Measurements from ENCODE around the gene NAT16. TPM values are rescaled to one million over a fixed set of nuclear protein-coding genes. Genes with fewer than 3 reads are reported as not detected.

NAT16 gene
- total and polyA plus RNA-seq, 2 of the 13 experiments (the other 11 are each of a cell fraction or from before 2014, with no cell fraction given), result 0.04 TPM; not detected in 1

DNA sequence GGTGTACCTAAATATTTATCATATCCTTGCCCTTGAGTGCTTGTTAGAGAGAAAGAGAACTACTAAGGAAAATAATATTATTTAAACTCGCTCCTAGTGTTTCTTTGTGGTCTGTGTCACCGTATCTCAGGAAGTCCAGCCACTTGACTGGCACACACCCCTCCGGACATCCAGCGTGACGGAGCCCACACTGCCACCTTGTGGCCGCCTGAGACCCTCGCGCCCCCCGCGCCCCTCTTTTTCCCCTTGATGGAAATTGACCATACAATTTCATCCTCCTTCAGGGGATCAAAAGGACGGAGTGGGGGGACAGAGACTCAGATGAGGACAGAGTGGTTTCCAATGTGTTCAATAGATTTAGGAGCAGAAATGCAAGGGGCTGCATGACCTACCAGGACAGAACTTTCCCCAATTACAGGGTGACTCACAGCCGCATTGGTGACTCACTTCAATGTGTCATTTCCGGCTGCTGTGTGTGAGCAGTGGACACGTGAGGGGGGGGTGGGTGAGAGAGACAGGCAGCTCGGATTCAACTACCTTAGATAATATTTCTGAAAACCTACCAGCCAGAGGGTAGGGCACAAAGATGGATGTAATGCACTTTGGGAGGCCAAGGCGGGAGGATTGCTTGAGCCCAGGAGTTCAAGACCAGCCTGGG, 41.8 kb downstream of the NAT16 start (continued):
- TF ChIP-seq, protein P1, sequence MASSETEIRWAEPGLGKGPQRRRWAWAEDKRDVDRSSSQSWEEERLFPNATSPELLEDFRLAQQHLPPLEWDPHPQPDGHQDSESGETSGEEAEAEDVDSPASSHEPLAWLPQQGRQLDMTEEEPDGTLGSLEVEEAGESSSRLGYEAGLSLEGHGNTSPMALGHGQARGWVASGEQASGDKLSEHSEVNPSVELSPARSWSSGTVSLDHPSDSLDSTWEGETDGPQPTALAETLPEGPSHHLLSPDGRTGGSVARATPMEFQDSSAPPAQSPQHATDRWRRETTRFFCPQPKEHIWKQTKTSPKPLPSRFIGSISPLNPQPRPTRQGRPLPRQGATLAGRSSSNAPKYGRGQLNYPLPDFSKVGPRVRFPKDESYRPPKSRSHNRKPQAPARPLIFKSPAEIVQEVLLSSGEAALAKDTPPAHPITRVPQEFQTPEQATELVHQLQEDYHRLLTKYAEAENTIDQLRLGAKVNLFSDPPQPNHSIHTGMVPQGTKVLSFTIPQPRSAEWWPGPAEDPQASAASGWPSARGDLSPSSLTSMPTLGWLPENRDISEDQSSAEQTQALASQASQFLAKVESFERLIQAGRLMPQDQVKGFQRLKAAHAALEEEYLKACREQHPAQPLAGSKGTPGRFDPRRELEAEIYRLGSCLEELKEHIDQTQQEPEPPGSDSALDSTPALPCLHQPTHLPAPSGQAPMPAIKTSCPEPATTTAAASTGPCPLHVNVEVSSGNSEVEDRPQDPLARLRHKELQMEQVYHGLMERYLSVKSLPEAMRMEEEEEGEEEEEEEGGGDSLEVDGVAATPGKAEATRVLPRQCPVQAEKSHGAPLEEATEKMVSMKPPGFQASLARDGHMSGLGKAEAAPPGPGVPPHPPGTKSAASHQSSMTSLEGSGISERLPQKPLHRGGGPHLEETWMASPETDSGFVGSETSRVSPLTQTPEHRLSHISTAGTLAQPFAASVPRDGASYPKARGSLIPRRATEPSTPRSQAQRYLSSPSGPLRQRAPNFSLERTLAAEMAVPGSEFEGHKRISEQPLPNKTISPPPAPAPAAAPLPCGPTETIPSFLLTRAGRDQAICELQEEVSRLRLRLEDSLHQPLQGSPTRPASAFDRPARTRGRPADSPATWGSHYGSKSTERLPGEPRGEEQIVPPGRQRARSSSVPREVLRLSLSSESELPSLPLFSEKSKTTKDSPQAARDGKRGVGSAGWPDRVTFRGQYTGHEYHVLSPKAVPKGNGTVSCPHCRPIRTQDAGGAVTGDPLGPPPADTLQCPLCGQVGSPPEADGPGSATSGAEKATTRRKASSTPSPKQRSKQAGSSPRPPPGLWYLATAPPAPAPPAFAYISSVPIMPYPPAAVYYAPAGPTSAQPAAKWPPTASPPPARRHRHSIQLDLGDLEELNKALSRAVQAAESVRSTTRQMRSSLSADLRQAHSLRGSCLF (CRISPR knock-in tag; IDR thresholded peaks at IDR 0.05; ENCODE audit: borderline replicate concordance), result 0 out of 2 replicates have a peak, but pooled peaks have one; percentile 29
- TF ChIP-seq POLR2G (IDR thresholded peaks at IDR 0.05; ENCODE audit: low read depth, low read length) (peak; percentile 65; the same call in 1 of the 2 replicates), ZNF615 (CRISPR knock-in tag; IDR thresholded peaks at IDR 0.05; ENCODE audit: borderline replicate concordance) (no peak), NCOA1 (CRISPR knock-in tag; IDR thresholded peaks at IDR 0.05) (no peak), POGZ (CRISPR knock-in tag; IDR thresholded peaks at IDR 0.05) (no peak; the same call in 1 of the 2 replicates), SALL2 (CRISPR knock-in tag; IDR thresholded peaks at IDR 0.05) (no peak), MEF2D (CRISPR knock-in tag; IDR thresholded peaks at IDR 0.05) (no peak), U2AF1 (optimal IDR thresholded peaks at IDR 0.05; ENCODE audit: low read depth, low read length) (no peak), PAF1 (CRISPR knock-in tag; IDR thresholded peaks at IDR 0.05) (peak; percentile 96), HDAC2 (CRISPR knock-in tag; IDR thresholded peaks at IDR 0.05) (no peak; the same call in 1 of the 2 replicates), ZFP41 (CRISPR knock-in tag; IDR thresholded peaks at IDR 0.05; ENCODE audit: borderline replicate concordance) (no peak; the same call in 1 of the 2 replicates), ZNF7 (CRISPR knock-in tag; IDR thresholded peaks at IDR 0.05) (no peak), ZNF230 (CRISPR knock-in tag; IDR thresholded peaks at IDR 0.05) (no peak), ZNF629 (CRISPR knock-in tag; conservative IDR thresholded peaks at IDR 0.05) (no peak), ZNF121 (CRISPR knock-in tag; IDR thresholded peaks at IDR 0.05) (no peak), HNF4A (CRISPR knock-in tag; IDR thresholded peaks at IDR 0.05) (no peak), GABPA (IDR thresholded peaks at IDR 0.05; ENCODE audit: low read depth, low read length) (no peak; the same call in 1 of the 2 replicates), GABPA (CRISPR knock-in tag; IDR thresholded peaks at IDR 0.05; ENCODE audit: low read depth) (peak; percentile 86), EP300 (IDR thresholded peaks at IDR 0.05; ENCODE audit: low read depth in 2 of 2, low read length in 2 of 2) (peak; percentile 42 to 57; a peak in 1 of 4 replicates), EP300 (CRISPR knock-in tag; IDR thresholded peaks at IDR 0.05; ENCODE audit: borderline replicate concordance) (peak; percentile 67; the same call in 1 of the 2 replicates), ZNF317 (CRISPR knock-in tag; IDR thresholded peaks at IDR 0.05) (peak; percentile 62)
- TF ChIP-seq, protein P2, sequence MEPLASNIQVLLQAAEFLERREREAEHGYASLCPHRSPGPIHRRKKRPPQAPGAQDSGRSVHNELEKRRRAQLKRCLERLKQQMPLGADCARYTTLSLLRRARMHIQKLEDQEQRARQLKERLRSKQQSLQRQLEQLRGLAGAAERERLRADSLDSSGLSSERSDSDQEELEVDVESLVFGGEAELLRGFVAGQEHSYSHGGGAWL (CRISPR knock-in tag; IDR thresholded peaks at IDR 0.05), result no peak
- TF ChIP-seq, protein P3, sequence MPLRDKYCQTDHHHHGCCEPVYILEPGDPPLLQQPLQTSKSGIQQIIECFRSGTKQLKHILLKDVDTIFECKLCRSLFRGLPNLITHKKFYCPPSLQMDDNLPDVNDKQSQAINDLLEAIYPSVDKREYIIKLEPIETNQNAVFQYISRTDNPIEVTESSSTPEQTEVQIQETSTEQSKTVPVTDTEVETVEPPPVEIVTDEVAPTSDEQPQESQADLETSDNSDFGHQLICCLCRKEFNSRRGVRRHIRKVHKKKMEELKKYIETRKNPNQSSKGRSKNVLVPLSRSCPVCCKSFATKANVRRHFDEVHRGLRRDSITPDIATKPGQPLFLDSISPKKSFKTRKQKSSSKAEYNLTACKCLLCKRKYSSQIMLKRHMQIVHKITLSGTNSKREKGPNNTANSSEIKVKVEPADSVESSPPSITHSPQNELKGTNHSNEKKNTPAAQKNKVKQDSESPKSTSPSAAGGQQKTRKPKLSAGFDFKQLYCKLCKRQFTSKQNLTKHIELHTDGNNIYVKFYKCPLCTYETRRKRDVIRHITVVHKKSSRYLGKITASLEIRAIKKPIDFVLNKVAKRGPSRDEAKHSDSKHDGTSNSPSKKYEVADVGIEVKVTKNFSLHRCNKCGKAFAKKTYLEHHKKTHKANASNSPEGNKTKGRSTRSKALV (CRISPR knock-in tag; IDR thresholded peaks at IDR 0.05), result no peak
- TF ChIP-seq, protein P4, sequence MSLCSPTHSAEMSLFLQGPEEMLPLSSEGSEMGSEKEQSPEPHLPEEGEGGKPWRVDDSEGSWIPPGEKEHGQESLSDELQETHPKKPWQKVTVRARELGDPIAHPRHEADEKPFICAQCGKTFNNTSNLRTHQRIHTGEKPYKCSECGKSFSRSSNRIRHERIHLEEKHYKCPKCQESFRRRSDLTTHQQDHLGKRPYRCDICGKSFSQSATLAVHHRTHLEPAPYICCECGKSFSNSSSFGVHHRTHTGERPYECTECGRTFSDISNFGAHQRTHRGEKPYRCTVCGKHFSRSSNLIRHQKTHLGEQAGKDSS (CRISPR knock-in tag; IDR thresholded peaks at IDR 0.05; ENCODE audit: borderline replicate concordance, low read depth), result no peak
